SK-N-SH (cell line): ENCODE measurements around the gene RBMS3. TPM values are rescaled to one million over a fixed set of nuclear protein-coding genes. Genes with fewer than 3 reads are reported as not detected.
A peak's percentile ranks its signal among the peaks of the same experiment; 100 is the strongest.

ENCODE experiments used
- CTCF ChIA-PET: fragments of 300-600, 350-600 bp; formaldehyde crosslinking; extraction: SDS; loops from one replicate; lab custom pipeline; 2021; lab: Yijun Ruan, JAX
- POLR2A ChIA-PET: fragments of 350-600 bp; sonication (Branson Sonifier 250); formaldehyde crosslinking; extraction: SDS; loops from one replicate; lab custom pipeline; 2020; ENCODE audit warnings: antibody characterized with exemption, inconsistent platforms; lab: Yijun Ruan, JAX
- DNase-seq: peaks from one replicate; pipeline ENCODE4 v3.0.0; 2012
- H2AFZ ChIP-seq: fragments of 200-600 bp; sonication (generic); 2 replicates; pipeline ENCODE4 v1.8.1; 2016; ENCODE audit warnings: antibody characterized with exemption, mild to moderate bottlenecking, low read depth
- H3F3A ChIP-seq: fragments of 200-600 bp; sonication (generic); replicated peaks from 2 replicates; pipeline ENCODE3; 2016; ENCODE audit warnings: antibody characterized with exemption, mild to moderate bottlenecking; ENCODE audit not compliant: insufficient read depth
- H3K27ac ChIP-seq, 2 experiments: fragments of 200-500 bp in 1 of 2; fragments of 200-600 bp in 1 of 2; sonication (Bioruptor generic) in 1 of 2; sonication (generic), shearing (Covaris generic) in 1 of 2; 2 replicates each; pipeline versions ENCODE4 v1.5.1 to v1.6.1; 2014 to 2016; ENCODE audit warnings: low read depth in 2 of 2, inconsistent platforms in 1 of 2, low read length in 1 of 2, mild to moderate bottlenecking in 1 of 2, mixed read lengths in 1 of 2
- H3K27me3 ChIP-seq: fragments of 200-600 bp; sonication (generic), shearing (Covaris generic); 2 replicates; pipeline ENCODE4 v1.6.1; 2016; ENCODE audit warnings: mixed run types; ENCODE audit not compliant: insufficient read depth
- H3K36me3 ChIP-seq, 2 experiments: fragments of 200-500 bp in 1 of 2; fragments of 200-600 bp in 1 of 2; sonication (Bioruptor generic) in 1 of 2; sonication (generic) in 1 of 2; replicated peaks in 1 of 2; 2 replicates each; pipeline versions ENCODE3 to v1.5.1; 2014 to 2016; ENCODE audit warnings: low read length in 1 of 2, mild to moderate bottlenecking in 1 of 2; ENCODE audit not compliant: insufficient read depth in 2 of 2, control insufficient read depth in 1 of 2
- H3K4me1 ChIP-seq, 2 experiments: fragments of 200-500 bp in 1 of 2; fragments of 200-600 bp in 1 of 2; sonication (Bioruptor generic) in 1 of 2; sonication (generic), shearing (Covaris generic) in 1 of 2; 2 replicates each; pipeline versions ENCODE4 v1.5.1 to v1.6.1; 2014 to 2016; ENCODE audit warnings: low read depth in 1 of 2, low read length in 1 of 2, mixed run types in 1 of 2; ENCODE audit not compliant: insufficient read depth in 2 of 2, control insufficient read depth in 1 of 2
- H3K4me2 ChIP-seq: fragments of 200-600 bp; sonication (generic), shearing (Covaris generic); 2 replicates; pipeline ENCODE4 v1.6.1; 2017; ENCODE audit warnings: mixed run types
- H3K4me3 ChIP-seq, 2 experiments: fragments of 200-500 bp in 1 of 2; fragments of 200-600 bp in 1 of 2; sonication (Bioruptor generic) in 1 of 2; sonication (generic), shearing (Covaris generic) in 1 of 2; 2 replicates each; pipeline versions ENCODE4 v1.5.1 to v1.8.1; 2014 to 2016; ENCODE audit warnings: low read depth in 2 of 2, inconsistent platforms in 1 of 2, low read length in 1 of 2, mild to moderate bottlenecking in 1 of 2, mixed read lengths in 1 of 2, moderate library complexity in 1 of 2
- H3K79me2 ChIP-seq: fragments of 200-600 bp; sonication (generic); 2 replicates; pipeline ENCODE4 v1.8.1; 2017; ENCODE audit warnings: mild to moderate bottlenecking; ENCODE audit not compliant: insufficient read depth
- H3K9ac ChIP-seq: fragments of 200-600 bp; sonication (generic); 2 replicates; pipeline ENCODE4 v1.6.1; 2017; ENCODE audit warnings: mixed run types
- H3K9me2 ChIP-seq: fragments of 200-600 bp; sonication (generic); 2 replicates; pipeline ENCODE4 v1.6.1; 2017; ENCODE audit warnings: mixed run types
- H3K9me3 ChIP-seq: fragments of 200-600 bp; sonication (generic); 2 replicates; pipeline ENCODE4 v1.6.1; 2017; ENCODE audit warnings: mixed run types, mild to moderate bottlenecking, moderate library complexity
- H4K20me1 ChIP-seq: fragments of 200-600 bp; sonication (generic); 2 replicates; pipeline ENCODE4 v1.6.1; 2017; ENCODE audit warnings: mild to moderate bottlenecking, mixed run types; ENCODE audit not compliant: insufficient read depth
- ELF1 ChIP-seq: IDR thresholded peaks from 2 replicates; pipeline ENCODE4 v1.4.0; 2012
- EZH2phosphoT487 ChIP-seq: fragments of 200-600 bp; sonication (generic); IDR thresholded peaks from 2 replicates; pipeline ENCODE4 v1.6.1; 2017; ENCODE audit warnings: low read depth, mixed run types, mild to moderate bottlenecking, antibody characterized with exemption, moderate library complexity, borderline replicate concordance
- GATA2 ChIP-seq: sonication (generic); formaldehyde crosslinking; IDR thresholded peaks from 2 replicates; pipeline ENCODE4 v1.5.0; 2020; ENCODE audit warnings: mild to moderate bottlenecking, missing genetic modification reagents
- IRF3 ChIP-seq: fragments of 150-350 bp; IDR thresholded peaks from 2 replicates; pipeline ENCODE4 v1.6.1; 2016; ENCODE audit warnings: mild to moderate bottlenecking, low read depth, low read length
- JUND ChIP-seq: IDR thresholded peaks from 2 replicates; pipeline ENCODE4 v1.4.0; 2012
- MAX ChIP-seq: IDR thresholded peaks from 2 replicates; pipeline ENCODE4 v1.4.0; 2012; ENCODE audit warnings: low read depth
- MEF2A ChIP-seq: IDR thresholded peaks from 2 replicates; pipeline ENCODE4 v1.4.0; 2012; ENCODE audit warnings: low read depth, borderline replicate concordance
- NFIC ChIP-seq: IDR thresholded peaks from 2 replicates; pipeline ENCODE4 v1.4.0; 2012; ENCODE audit warnings: borderline replicate concordance
- POLR2AphosphoS5 ChIP-seq: IDR thresholded peaks from 2 replicates; pipeline ENCODE4 v1.6.1; 2012; ENCODE audit warnings: low read depth, low read length
- REST ChIP-seq: IDR thresholded peaks from 2 replicates; pipeline ENCODE4 v1.6.1; 2012; ENCODE audit warnings: mild to moderate bottlenecking, low read depth, low read length, moderate library complexity
- SIN3A ChIP-seq: IDR thresholded peaks from 2 replicates; pipeline ENCODE4 v1.6.1; 2012; ENCODE audit warnings: low read depth, mild to moderate bottlenecking, low read length, moderate library complexity, borderline replicate concordance
- TCF12 ChIP-seq: IDR thresholded peaks from 2 replicates; pipeline ENCODE4 v1.4.0; 2012
- TEAD4 ChIP-seq: IDR thresholded peaks from 2 replicates; pipeline ENCODE4 v1.4.0; 2012; ENCODE audit warnings: mild to moderate bottlenecking, borderline replicate concordance; ENCODE audit not compliant: insufficient read depth
- YY1 ChIP-seq: IDR thresholded peaks from 2 replicates; pipeline ENCODE4 v1.4.0; 2012; ENCODE audit warnings: low read depth, mild to moderate bottlenecking
- WGBS: methylation state at CpG from one replicate; pipeline ENCODE4 v1.1.6; 2017; ENCODE audit warnings: low lambda C conversion rate; 5-methylcytosine and 5-hydroxymethylcytosine counted together
- polyA plus RNA-seq, 3 experiments: library from polyadenylated mRNA; depleted of rRNA; stranded (reverse); fragments of >200 nt; gene quantifications; 2 replicates each; pipeline ENCODE4 v1.2.3, GENCODE V29; 2012
- TF ChIP-seq, protein P1 (sequence below): IDR thresholded peaks from 2 replicates; pipeline ENCODE4 v1.4.0; 2012; ENCODE audit warnings: low read depth, borderline replicate concordance
- TF ChIP-seq, protein P2 (sequence below): IDR thresholded peaks from 2 replicates; pipeline ENCODE4 v1.4.0; 2012; ENCODE audit warnings: low read depth, borderline replicate concordance
- TF ChIP-seq, protein P3 (sequence below): IDR thresholded peaks from 2 replicates; pipeline ENCODE4; 2012

The RBMS3 gene
- polyA plus RNA-seq, 1 of the 3 experiments (the other 2 are of a cell fraction) = 8.2 TPM

GRCh38 chr3:29346828-29347227, 66.0 kb downstream of the RBMS3 start:
- Histone ChIP-seq H2AFZ (no peak overlapping the region), H3K9ac (no peak overlapping the region), H3K27me3 (no peaks in the 10 kb centered on the region), H3K27ac (peak overlapping the region; percentile 47 to 69), H3K4me1 (peaks cover 14 to 16% of the 10 kb centered on the region in 2 experiments; a peak in 3 of 4 replicates), H4K20me1 (no peaks in the 10 kb centered on the region), H3K4me2 (no peak overlapping the region), H3K9me2 (no peaks in the 10 kb centered on the region), H3K36me3 (peaks cover 15 to 16% of the 10 kb centered on the region in 2 experiments), H3K4me3 (no peak overlapping the region), H3F3A (peaks cover 3% of the 10 kb centered on the region), H3K9me3 (no peaks in the 10 kb centered on the region), H3K79me2 (peaks cover 99% of the 10 kb centered on the region)
- POLR2A ChIA-PET = no interaction called here
- CTCF ChIA-PET = no interaction called here
- WGBS = 70% methylated on average over 1 of the region's 1 CpG
- TF ChIP-seq, protein P1, sequence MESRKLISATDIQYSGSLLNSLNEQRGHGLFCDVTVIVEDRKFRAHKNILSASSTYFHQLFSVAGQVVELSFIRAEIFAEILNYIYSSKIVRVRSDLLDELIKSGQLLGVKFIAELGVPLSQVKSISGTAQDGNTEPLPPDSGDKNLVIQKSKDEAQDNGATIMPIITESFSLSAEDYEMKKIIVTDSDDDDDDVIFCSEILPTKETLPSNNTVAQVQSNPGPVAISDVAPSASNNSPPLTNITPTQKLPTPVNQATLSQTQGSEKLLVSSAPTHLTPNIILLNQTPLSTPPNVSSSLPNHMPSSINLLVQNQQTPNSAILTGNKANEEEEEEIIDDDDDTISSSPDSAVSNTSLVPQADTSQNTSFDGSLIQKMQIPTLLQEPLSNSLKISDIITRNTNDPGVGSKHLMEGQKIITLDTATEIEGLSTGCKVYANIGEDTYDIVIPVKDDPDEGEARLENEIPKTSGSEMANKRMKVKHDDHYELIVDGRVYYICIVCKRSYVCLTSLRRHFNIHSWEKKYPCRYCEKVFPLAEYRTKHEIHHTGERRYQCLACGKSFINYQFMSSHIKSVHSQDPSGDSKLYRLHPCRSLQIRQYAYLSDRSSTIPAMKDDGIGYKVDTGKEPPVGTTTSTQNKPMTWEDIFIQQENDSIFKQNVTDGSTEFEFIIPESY = no peak
- TF ChIP-seq REST (no peak), NFIC (peak; percentile 57), TCF12 (peak; percentile 78), TEAD4 (0 out of 2 replicates have a peak, but pooled peaks have one; percentile 48), POLR2AphosphoS5 (peak; percentile 35; the same call in 1 of the 2 replicates), GATA2 (CRISPR knock-in tag) (no peak), SIN3A (no peak), MEF2A (no peak), YY1 (no peak), IRF3 (no peak), EZH2phosphoT487 (no peak), ELF1 (no peak), JUND (no peak), MAX (no peak)
- TF ChIP-seq, protein P2, sequence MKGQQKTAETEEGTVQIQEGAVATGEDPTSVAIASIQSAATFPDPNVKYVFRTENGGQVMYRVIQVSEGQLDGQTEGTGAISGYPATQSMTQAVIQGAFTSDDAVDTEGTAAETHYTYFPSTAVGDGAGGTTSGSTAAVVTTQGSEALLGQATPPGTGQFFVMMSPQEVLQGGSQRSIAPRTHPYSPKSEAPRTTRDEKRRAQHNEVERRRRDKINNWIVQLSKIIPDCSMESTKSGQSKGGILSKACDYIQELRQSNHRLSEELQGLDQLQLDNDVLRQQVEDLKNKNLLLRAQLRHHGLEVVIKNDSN = no peak
- TF ChIP-seq, protein P3, sequence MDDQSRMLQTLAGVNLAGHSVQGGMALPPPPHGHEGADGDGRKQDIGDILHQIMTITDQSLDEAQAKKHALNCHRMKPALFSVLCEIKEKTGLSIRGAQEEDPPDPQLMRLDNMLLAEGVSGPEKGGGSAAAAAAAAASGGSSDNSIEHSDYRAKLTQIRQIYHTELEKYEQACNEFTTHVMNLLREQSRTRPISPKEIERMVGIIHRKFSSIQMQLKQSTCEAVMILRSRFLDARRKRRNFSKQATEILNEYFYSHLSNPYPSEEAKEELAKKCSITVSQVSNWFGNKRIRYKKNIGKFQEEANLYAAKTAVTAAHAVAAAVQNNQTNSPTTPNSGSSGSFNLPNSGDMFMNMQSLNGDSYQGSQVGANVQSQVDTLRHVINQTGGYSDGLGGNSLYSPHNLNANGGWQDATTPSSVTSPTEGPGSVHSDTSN = no peak
- DNase-seq = no peak
